OCI-M2 (cell line): ENCODE measurements around the gene ACD.

Experiments used
- DNase-seq: peaks from one replicate; lab custom pipeline; 2025; ENCODE audit not compliant: unreplicated experiment; lab: John Stamatoyannopoulos, UW

The ACD gene

GRCh38 chr16:67648088-67648763, 11.8 kb downstream of the ACD start:
- no peak for DNase-seq

- no peak for DNase-seq
Measured at GRCh38 chr16:67647681-67648080, 12.4 kb downstream of the ACD start.

- no peak for DNase-seq
Measured at GRCh38 chr16:67647111-67647651, 12.9 kb downstream of the ACD start.

GRCh38 chr16:67645397-67646121, 14.5 kb downstream of the ACD start:
- DNase-seq, result no peak

GRCh38 chr16:67644038-67644437, 16.0 kb downstream of the ACD start:
- no peak for DNase-seq

- no peak for DNase-seq
Measured at GRCh38 chr16:67641779-67642708, 18.0 kb downstream of the ACD start.

GRCh38 chr16:67637625-67638024, 22.4 kb downstream of the ACD start:
- no peak for DNase-seq

- DNase-seq, result no peak
Measured at GRCh38 chr16:67636713-67637112, 23.3 kb downstream of the ACD start.

- DNase-seq, result no peak
Measured at GRCh38 chr16:67632415-67633172, 27.5 kb downstream of the ACD start.

GRCh38 chr16:67628216-67628615, 31.8 kb downstream of the ACD start:
- no peak for DNase-seq

GRCh38 chr16:67613808-67614207, 46.3 kb downstream of the ACD start:
- no peak for DNase-seq

GRCh38 chr16:67608364-67608763, 51.7 kb downstream of the ACD start:
- no peak for DNase-seq
